ENCODE data around the gene CEP120.
"Not testable (repeated sequence)": the region's sequence is repeated elsewhere in the genome, so short reads cannot be mapped to it uniquely, and the experiment has no call there.

The CEP120 gene

DNA sequence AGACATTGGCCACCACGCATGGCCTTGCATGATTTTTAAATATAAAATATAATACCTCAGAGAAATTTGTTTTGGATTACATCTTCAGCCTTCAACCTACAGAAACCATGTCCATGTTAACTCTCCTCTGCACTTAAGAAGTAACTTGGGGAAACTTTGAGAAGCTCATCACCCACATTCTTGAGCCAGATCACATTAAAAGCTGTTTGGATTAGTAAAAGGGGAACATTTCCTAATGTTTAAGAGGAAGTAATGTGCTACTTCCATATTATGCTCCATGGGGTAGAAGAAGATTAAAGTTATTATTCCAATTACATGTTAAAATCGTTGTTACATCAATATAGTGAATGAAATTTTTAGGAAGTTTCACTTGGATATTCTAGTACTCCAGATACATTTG, 10.4 kb upstream of the CEP120 start:
- in situ Hi-C loops (cut with MboI; ENCODE audit: low pct_unique_long_range_greater_than_20kb, low sequenced_read_pairs, unreplicated experiment): no loop called here
- DNase-seq (ENCODE audit: low spot score): no peak
- TF ChIP-seq, protein P1, sequence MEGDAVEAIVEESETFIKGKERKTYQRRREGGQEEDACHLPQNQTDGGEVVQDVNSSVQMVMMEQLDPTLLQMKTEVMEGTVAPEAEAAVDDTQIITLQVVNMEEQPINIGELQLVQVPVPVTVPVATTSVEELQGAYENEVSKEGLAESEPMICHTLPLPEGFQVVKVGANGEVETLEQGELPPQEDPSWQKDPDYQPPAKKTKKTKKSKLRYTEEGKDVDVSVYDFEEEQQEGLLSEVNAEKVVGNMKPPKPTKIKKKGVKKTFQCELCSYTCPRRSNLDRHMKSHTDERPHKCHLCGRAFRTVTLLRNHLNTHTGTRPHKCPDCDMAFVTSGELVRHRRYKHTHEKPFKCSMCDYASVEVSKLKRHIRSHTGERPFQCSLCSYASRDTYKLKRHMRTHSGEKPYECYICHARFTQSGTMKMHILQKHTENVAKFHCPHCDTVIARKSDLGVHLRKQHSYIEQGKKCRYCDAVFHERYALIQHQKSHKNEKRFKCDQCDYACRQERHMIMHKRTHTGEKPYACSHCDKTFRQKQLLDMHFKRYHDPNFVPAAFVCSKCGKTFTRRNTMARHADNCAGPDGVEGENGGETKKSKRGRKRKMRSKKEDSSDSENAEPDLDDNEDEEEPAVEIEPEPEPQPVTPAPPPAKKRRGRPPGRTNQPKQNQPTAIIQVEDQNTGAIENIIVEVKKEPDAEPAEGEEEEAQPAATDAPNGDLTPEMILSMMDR (IDR thresholded peaks at IDR 0.05; ENCODE audit: extremely low read depth, insufficient read depth, missing control alignments): no peak

DNA sequence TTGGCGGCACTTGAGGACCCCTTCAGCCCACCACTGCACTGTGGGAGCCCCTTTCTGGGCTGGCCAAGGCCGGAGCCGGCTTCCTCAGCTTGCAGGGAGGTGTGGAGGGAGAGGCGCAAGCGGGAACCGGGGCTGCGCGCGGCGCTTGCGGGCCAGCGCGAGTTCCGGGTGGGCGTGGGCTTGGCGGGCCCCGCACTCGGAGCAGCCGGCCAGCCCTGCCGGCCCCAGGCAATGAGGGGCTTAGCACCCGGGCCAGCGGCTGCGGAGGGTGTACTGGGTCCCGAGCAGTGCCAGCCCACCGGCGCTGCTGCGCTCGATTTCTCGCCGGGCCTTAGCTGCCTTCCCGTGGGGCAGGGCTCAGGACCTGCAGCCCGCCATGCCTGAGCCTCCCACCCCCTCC, 7.2 kb upstream of the CEP120 start:
- DNase-seq (ENCODE audit: low spot score); in situ Hi-C loops (cut with MboI; ENCODE audit: low pct_unique_long_range_greater_than_20kb, low sequenced_read_pairs, unreplicated experiment): not testable (repeated sequence)

DNA sequence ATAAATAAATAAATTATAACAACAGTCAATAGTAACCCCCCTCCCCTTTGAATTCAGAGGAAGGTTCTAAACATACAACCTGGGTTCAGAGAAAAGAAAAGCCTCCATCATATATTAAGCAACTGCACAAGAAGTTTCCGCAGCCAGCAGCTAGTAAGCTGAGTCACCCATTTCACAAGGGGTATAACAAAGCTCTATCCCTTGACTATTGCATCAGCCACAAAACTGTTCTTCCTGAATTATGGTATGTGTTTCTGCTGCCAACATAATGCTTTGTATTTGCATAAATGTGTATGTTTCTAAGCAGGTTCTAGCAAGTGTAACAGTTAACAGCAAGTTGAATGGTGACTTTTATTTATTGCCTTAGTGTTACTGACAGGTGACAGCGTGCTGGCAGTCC, 6.8 kb upstream of the CEP120 start:
- in situ Hi-C loops (cut with MboI; ENCODE audit: low pct_unique_long_range_greater_than_20kb, low sequenced_read_pairs, unreplicated experiment): no loop called here
- DNase-seq (ENCODE audit: low spot score): no peak
- TF ChIP-seq, protein P1 (IDR thresholded peaks at IDR 0.05; ENCODE audit: extremely low read depth, insufficient read depth, missing control alignments): no peak

DNA sequence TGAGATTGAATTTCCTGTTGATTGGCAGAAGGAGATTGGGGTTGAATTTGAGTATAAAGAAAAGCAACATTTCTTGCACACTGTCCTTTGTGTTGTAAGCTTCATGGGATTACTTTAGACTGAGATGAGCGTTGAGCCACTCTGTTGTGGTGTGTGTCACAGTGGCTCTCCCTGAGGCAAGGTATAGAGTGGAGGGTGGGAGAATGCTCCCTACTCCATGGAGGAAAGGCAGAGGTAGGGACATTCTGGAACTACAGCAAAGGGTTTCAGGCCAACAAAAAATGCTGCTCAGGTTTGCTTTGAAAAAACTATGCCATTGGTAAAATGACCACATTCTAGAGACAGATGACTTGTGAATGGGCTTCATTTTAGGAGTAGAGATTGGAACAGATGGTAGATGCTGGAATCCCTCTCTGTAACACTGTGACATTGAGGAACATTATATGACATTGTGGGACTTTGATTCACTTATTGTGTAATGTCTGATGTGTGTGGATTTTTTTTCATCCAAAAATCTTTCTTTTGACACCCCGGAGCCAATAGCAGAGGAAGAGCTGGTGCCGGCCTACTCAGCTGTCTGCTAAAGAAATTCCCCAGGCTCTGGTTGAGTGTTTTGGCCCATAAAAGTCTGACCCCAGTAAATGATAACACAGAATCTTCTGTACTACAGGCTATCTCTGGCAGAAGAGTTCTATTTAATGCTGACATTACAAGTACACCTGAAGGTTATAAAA, 6.2 kb upstream of the CEP120 start:
- TF ChIP-seq, protein P1 (IDR thresholded peaks at IDR 0.05; ENCODE audit: extremely low read depth, insufficient read depth, missing control alignments): no peak
- in situ Hi-C loops (cut with MboI; ENCODE audit: low pct_unique_long_range_greater_than_20kb, low sequenced_read_pairs, unreplicated experiment): no loop called here

DNA sequence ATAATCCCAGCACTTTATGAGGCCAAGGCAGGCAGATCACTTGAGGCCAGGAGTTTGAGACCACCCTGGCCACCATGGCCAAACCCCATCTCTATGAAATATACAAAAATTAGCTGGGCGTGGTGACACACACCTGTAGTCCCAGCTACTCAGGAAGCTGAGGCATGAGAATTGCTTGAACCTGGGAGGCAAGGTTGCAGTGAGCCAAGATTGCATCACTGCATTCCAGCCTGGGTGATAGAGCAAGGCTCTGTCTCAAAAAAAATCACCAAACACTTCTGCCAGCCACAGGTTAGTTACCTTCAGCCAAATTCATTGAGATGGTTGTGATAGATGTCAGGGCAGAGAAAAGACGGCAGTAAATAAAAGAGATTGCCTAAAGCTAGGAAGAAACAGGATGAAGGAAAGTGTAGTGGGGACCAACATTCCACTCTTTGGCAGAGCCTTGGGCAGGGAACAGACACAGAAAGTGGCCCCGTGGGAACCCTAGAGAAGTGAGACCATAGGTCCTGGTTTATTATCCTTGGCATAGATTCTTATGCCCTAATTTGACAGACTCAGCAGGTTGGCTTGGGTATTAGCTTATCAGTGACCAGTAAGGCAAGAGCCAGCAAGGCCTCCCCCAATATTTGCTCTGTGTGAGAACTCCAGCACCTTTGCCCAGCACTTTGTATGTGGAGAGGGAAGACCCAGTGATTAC, 5.5 kb upstream of the CEP120 start:
- in situ Hi-C loops (cut with MboI; ENCODE audit: low pct_unique_long_range_greater_than_20kb, low sequenced_read_pairs, unreplicated experiment): no loop called here
- DNase-seq (ENCODE audit: low spot score): no peak
- TF ChIP-seq, protein P1 (IDR thresholded peaks at IDR 0.05; ENCODE audit: extremely low read depth, insufficient read depth, missing control alignments): no peak

More for the DNA sequence above, 6.2 kb upstream of the CEP120 start:
- DNase-seq (ENCODE audit: low spot score): no peak

DNA sequence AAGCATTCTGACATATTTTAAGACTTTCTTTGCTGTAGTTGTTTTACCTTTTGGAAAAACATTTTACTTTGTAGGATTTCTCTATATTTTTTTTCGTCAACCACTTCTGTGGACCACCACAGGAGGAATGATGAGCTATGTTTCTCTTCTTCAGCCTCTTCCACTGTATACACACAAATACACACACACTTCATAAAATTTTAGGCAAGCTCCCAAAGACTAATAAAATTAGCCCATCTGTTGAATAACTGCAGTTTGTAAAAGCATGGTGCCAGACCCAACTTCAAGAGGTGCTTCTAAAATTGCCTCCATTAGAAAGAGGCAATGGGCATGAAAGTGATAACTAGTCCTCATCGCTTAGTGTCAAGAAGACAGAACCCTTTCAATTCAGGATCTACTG, 4.1 kb upstream of the CEP120 start:
- TF ChIP-seq, protein P1 (IDR thresholded peaks at IDR 0.05; ENCODE audit: extremely low read depth, insufficient read depth, missing control alignments): no peak
- in situ Hi-C loops (cut with MboI; ENCODE audit: low pct_unique_long_range_greater_than_20kb, low sequenced_read_pairs, unreplicated experiment): no loop called here
- no peak for DNase-seq (ENCODE audit: low spot score)

DNA sequence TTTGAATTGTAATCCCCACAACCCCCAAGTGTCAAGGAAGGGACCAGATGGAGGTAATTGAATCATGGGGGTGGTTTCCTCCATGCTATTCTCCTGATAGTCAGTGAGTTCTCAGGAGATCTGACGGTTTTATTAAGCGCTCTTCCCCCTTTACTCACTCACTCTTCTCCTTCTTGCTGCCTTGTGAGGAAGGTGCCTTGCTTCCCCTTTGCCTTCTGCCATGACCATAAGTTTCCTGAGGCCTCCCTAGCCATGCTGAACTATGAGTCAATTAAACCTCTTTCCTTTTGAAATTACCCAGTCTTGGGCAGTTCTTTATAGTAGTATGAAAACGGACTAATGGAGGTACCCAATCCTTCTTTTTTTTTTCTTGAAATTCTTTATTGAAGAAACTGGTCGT, 2.2 kb upstream of the CEP120 start:
- TF ChIP-seq, protein P1 (IDR thresholded peaks at IDR 0.05; ENCODE audit: extremely low read depth, insufficient read depth, missing control alignments): no peak

More for the DNA sequence above, 2.2 kb upstream of the CEP120 start:
- DNase-seq (ENCODE audit: low spot score): no peak
- in situ Hi-C loops (cut with MboI; ENCODE audit: low pct_unique_long_range_greater_than_20kb, low sequenced_read_pairs, unreplicated experiment): no loop called here
